ENCODE measurements around the gene NAA80. TPM values are rescaled to one million over a fixed set of nuclear protein-coding genes. Genes with fewer than 3 reads are reported as not detected.
A peak's percentile ranks its signal among the peaks of the same experiment; 100 is the strongest.
"Not testable (repeated sequence)": the region's sequence is repeated elsewhere in the genome, so short reads cannot be mapped to it uniquely, and the experiment has no call there.

NAA80 gene
- total and polyA plus RNA-seq, 8 donors = 2.6 to 15.6 (median 5.2) TPM

GRCh38 chr3:50318163-50318562 is 19.0 kb upstream of the NAA80 start:
- Histone ChIP-seq H3K4me3 (no peak overlapping the region), H3K27me3 (no peaks in the 10 kb centered on the region), H3K9me3 (no peaks in the 10 kb centered on the region), H3K4me1 (peaks cover 5 to 22% (median 21%) of the 10 kb centered on the region in 3 donors), H3K36me3 (no peaks in the 10 kb centered on the region), H3K27ac (no peak overlapping the region)
- ATAC-seq = no peak
- no peak for TF ChIP-seq CTCF (IDR thresholded peaks at IDR 0.05)
- peak in 2 of 6 donors; percentile 33 to 58 for DNase-seq
- intact Hi-C loops (cut with DNase I) = no loop called here
- WGBS, 2 donors = 80 to 84% methylated on average over 11 of the region's 11 CpGs
- FAIRE-seq = no peak

- ATAC-seq = no peak
- peak in 2 of 6 donors; percentile 62 to 80 for DNase-seq
- FAIRE-seq = no peak
These were observed 18.1 kb upstream of the NAA80 start for GRCh38 chr3:50317300-50317699.

GRCh38 chr3:50316657-50317242 is 17.5 kb upstream of the NAA80 start:
- intact Hi-C loops (cut with DNase I) = no loop called here
- DNase-seq (peak in 2 of 6 donors; percentile 40 to 67), ATAC-seq (peak in 1 of 4 donors; percentile 6), FAIRE-seq (no peak)
- no peaks in the 10 kb centered on the region for H3K27me3 ChIP-seq
- no peaks in the 10 kb centered on the region for H3K9me3 ChIP-seq
- no peak overlapping the region for H3K4me3 ChIP-seq
- 74 to 78% methylated on average over 9 of the region's 9 CpGs for WGBS, 2 donors
- TF ChIP-seq CTCF (IDR thresholded peaks at IDR 0.05) = no peak
- H3K27ac ChIP-seq = peak overlapping the region in 1 of 4 donors; percentile 21
- H3K4me1 ChIP-seq = peaks cover 5 to 11% (median 11%) of the 10 kb centered on the region in 3 donors
- no peaks in the 10 kb centered on the region for H3K36me3 ChIP-seq

More at GRCh38 chr3:50317300-50317699, 18.1 kb upstream of the NAA80 start:
- peaks cover 5 to 17% (median 17%) of the 10 kb centered on the region in 3 donors for H3K4me1 ChIP-seq
- no peak overlapping the region for H3K4me3 ChIP-seq
- peak overlapping the region in 1 of 4 donors; percentile 21 for H3K27ac ChIP-seq
- H3K9me3 ChIP-seq = no peaks in the 10 kb centered on the region
- 57 to 65% methylated on average over 6 of the region's 6 CpGs for WGBS, 2 donors
- H3K27me3 ChIP-seq = no peaks in the 10 kb centered on the region
- no peak for TF ChIP-seq CTCF (IDR thresholded peaks at IDR 0.05)
- no peaks in the 10 kb centered on the region for H3K36me3 ChIP-seq
- intact Hi-C loops (cut with DNase I) = no loop called here

- FAIRE-seq (no peak), DNase-seq (peak in 1 of 6 donors; percentile 36), ATAC-seq (no peak)
- Histone ChIP-seq H3K9me3 (no peaks in the 10 kb centered on the region), H3K27me3 (no peaks in the 10 kb centered on the region), H3K27ac (no peak overlapping the region), H3K4me1 (peaks cover 0 to 8% (median 8%) of the 10 kb centered on the region in 3 donors), H3K36me3 (no peaks in the 10 kb centered on the region), H3K4me3 (no peak overlapping the region)
- no peak for TF ChIP-seq CTCF (IDR thresholded peaks at IDR 0.05)
- intact Hi-C loops (cut with DNase I) = no loop called here
- 96 to 98% methylated on average over 4 of the region's 4 CpGs for WGBS, 2 donors
These were observed 15.6 kb upstream of the NAA80 start for GRCh38 chr3:50314816-50315215.

GRCh38 chr3:50314342-50314741 is 15.1 kb upstream of the NAA80 start:
- H3K9me3 ChIP-seq = no peaks in the 10 kb centered on the region
- H3K4me3 ChIP-seq = no peak overlapping the region
- H3K4me1 ChIP-seq = peaks cover 3 to 10% (median 10%) of the 10 kb centered on the region in 3 donors
- TF ChIP-seq CTCF (IDR thresholded peaks at IDR 0.05) = no peak
- intact Hi-C loops (cut with DNase I) = no loop called here
- DNase-seq (no peak), ATAC-seq (no peak), FAIRE-seq (no peak)
- no peak overlapping the region for H3K27ac ChIP-seq
- 83 to 89% methylated on average over 3 of the region's 3 CpGs for WGBS, 2 donors
- H3K36me3 ChIP-seq = no peaks in the 10 kb centered on the region
- H3K27me3 ChIP-seq = no peaks in the 10 kb centered on the region

GRCh38 chr3:50312041-50312440 is 12.8 kb upstream of the NAA80 start:
- H3K27me3 ChIP-seq; H3K36me3 ChIP-seq; H3K4me3 ChIP-seq; H3K27ac ChIP-seq; H3K9me3 ChIP-seq; FAIRE-seq; DNase-seq; H3K4me1 ChIP-seq; ATAC-seq; intact Hi-C loops (cut with DNase I): not testable (repeated sequence)
- 92 to 93% methylated on average over 16 to 32 of the region's 32 CpGs for WGBS, 2 donors
